ENCODE measurements around the gene LRMDA.

DNA sequence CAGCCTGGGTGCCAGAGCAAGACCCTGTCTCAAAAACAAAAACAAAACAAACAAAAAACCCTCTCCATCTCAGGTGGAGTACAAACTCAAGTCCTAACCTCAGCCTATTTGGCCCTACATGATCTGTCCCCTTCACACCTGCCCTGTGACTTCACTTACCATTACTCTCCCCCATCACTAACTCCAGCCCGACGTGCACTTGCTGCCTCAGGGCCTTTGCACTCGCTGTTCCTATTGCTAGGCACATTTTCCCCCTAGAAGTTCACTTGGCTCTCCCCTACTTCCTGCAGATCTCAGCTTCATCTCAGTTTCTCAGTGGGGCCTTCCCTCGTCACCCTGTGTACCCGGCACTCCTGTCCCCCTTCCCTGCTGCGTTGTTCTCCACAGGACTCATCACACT lies 8.5 kb upstream of the LRMDA start:
- no peak for TF ChIP-seq POLR2AphosphoS5 (IDR thresholded peaks at IDR 0.05)
- TF ChIP-seq EP300 (IDR thresholded peaks at IDR 0.05): no peak

Measured in sigmoid colon (tissue), 4 donors.